Hematopoietic multipotent progenitor cell treated with erythropoietin and hydrocortisone succinate and interleukin-3 and kit ligand, for 17 days (in vitro differentiated cells): Measurements from ENCODE around the gene CELF2.

Experiments
- DNase-seq: peaks from one replicate; pipeline ENCODE4 v3.0.0-alpha.2; 2015; ENCODE audit warnings: low spot score

Gene CELF2

GRCh38 chr10:11023009-11023953 is 5.6 kb downstream of the CELF2 start:
- no peak for DNase-seq

- DNase-seq: no peak
Measured at GRCh38 chr10:11024596-11024995, 6.9 kb downstream of the CELF2 start.

- no peak for DNase-seq
Measured at GRCh38 chr10:11025978-11026377, 8.3 kb downstream of the CELF2 start.

- DNase-seq: no peak
Measured at GRCh38 chr10:11026773-11027172, 9.1 kb downstream of the CELF2 start.

- no peak for DNase-seq
Measured at GRCh38 chr10:11034762-11035161, 17.1 kb downstream of the CELF2 start.

GRCh38 chr10:11035301-11035991 is 17.8 kb downstream of the CELF2 start:
- DNase-seq: no peak

GRCh38 chr10:11036424-11037011 is 18.8 kb downstream of the CELF2 start:
- DNase-seq: no peak

GRCh38 chr10:11037991-11038390 is 20.3 kb downstream of the CELF2 start:
- DNase-seq: no peak

- no peak for DNase-seq
Measured at GRCh38 chr10:11042357-11042756, 24.7 kb downstream of the CELF2 start.

- no peak for DNase-seq
Measured at GRCh38 chr10:11043039-11043438, 25.4 kb downstream of the CELF2 start.

- DNase-seq: no peak
Measured at GRCh38 chr10:11043446-11044127, 25.9 kb downstream of the CELF2 start.

GRCh38 chr10:11045487-11045886 is 27.8 kb downstream of the CELF2 start:
- DNase-seq: no peak

- no peak for DNase-seq
Measured at GRCh38 chr10:11045995-11046775, 28.5 kb downstream of the CELF2 start.

- DNase-seq: no peak
Measured at GRCh38 chr10:11046776-11047160, 29.1 kb downstream of the CELF2 start.

- DNase-seq: no peak
Measured at GRCh38 chr10:11048707-11049278, 31.1 kb downstream of the CELF2 start.

- no peak for DNase-seq
Measured at GRCh38 chr10:11049806-11050205, 32.1 kb downstream of the CELF2 start.

GRCh38 chr10:11050301-11051287 is 32.9 kb downstream of the CELF2 start:
- no peak for DNase-seq

- no peak for DNase-seq
Measured at GRCh38 chr10:11057018-11057417, 39.3 kb downstream of the CELF2 start.

- DNase-seq: no peak
Measured at GRCh38 chr10:11057448-11057847, 39.8 kb downstream of the CELF2 start.

GRCh38 chr10:11057994-11058393 is 40.3 kb downstream of the CELF2 start:
- no peak for DNase-seq
